Measurements from ENCODE around the gene C9orf72. TPM values are rescaled to one million over a fixed set of nuclear protein-coding genes. Genes with fewer than 3 reads are reported as not detected.

Gene C9orf72
- total RNA-seq, 2 donors from 2014 or later, result 11.5 to 21.3 TPM

DNA sequence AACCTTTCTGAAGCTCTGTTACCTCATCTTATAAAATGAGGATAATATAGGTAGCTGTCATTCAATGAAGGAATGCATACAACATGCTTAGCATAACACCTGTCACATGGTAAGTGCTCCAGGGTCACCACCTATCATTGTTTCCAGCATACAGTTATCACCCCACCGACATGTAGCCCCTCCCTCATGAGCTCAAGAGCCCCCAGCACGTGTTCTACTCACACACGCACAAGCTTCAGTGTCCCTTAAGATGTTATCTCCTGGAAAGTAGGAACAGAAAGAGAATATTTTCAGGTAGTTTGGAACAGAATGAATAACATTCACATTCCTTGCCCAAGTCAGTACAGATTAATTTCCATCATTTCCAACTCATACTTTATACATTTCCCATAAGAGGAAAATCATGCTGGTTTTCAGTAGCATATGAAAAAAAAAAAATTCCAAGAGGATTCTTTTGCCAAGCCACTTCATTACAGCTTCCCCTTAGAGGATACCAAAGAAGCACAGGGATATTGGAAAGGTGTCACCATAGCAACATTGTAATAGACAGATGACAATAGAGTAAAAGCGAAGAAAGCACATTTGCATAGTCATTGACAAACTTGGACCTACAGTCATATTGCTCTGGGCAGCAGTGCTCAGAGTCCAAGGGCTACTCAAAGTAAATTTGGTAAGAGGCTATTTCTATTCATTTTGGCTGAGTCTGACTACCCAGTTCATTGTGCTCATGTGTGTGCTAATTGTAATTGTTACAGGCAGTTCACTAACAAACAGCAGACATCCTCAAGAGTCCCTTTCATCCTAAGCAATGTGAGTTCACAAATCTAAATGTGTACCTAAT, 42.1 kb downstream of the C9orf72 start:
- DNase-seq (no peak), ATAC-seq (replicated peaks in 1 of 2) (no peak)
- H3K4me3 Mint-ChIP-seq, result no peak overlapping the region
- peaks cover 0 to 2% of the 10 kb centered on the region in 2 donors for H3K36me3 Mint-ChIP-seq (ENCODE audit: insufficient read depth in 2 of 2)
- peaks cover 22% of the 10 kb centered on the region for H3K27me3 Mint-ChIP-seq (ENCODE audit: low read depth)
- H3K9me3 Mint-ChIP-seq, result no peaks in the 10 kb centered on the region
- H3K27ac Mint-ChIP-seq, result no peak overlapping the region
- peaks cover 8% of the 10 kb centered on the region for H3K4me1 Mint-ChIP-seq (ENCODE audit: low read depth)

DNA sequence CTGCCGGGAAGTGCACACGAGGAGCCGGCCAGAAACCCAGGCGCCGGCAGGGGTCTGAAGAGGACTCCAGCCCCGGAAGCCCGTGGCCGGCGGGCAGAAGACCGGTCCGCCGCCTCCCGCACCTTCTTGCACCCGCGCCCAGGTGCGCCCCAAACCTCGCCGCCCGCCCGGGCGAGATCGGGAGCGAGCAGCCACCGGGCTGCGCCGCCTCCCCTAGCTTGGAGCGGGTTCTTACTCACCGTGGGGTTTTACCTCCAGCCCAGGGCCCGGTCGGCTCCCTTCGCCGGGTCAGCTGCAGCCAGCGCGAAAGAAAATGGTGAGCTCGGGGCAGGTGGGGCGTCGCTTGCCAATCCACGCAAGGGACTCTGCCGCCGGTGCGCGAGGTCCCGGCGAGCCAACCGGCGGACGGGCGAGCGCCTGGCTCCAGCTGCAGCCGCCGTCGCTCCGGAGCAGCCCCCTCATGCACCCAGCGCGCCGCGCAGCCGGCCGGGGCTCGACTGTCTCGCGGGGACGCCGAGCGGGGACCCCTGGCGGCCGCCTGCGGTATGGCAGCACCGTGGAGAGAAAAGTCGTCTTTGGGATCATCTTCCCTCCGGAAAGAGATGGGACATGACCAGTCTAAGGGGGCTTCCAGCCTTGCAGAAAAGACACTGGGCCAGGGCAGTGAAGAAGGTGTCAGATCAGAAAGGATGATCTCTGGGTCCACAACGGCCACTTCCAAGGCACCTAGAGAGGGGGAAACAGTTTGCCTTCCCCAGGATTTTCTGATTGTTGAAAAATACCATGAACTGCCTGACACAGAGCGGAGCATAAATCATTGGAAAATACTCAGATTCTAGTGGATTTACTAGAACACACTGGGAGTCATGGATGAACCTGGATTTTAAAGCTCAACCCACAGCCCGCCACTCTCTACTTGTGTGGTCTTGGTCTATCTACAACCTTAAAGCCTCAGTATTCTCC, 43.7 kb downstream of the C9orf72 start, which contains the start of gene MOB3B:
Gene MOB3B, minus strand, starts transcription at position 499 of the 963 bp plus-strand sequence. CDS start 74,264 bp downstream, outside the sequence.
- Mint-ChIP-seq H3K4me1 (ENCODE audit: low read depth) (peaks cover 13% of the 10 kb centered on the region), H3K9me3 (no peaks in the 10 kb centered on the region), H3K36me3 (ENCODE audit: insufficient read depth in 2 of 2) (no peaks in the 10 kb centered on the region), H3K4me3 (peak within 1 kb of the TSS; percentile 87 to 91), H3K27me3 (ENCODE audit: low read depth) (peaks cover 22% of the 10 kb centered on the region), H3K27ac (no peak within 1 kb of the TSS)
- ATAC-seq (replicated peaks in 1 of 2) (peak; percentile 86 to 88), DNase-seq (peak; percentile 81 to 88)

DNA sequence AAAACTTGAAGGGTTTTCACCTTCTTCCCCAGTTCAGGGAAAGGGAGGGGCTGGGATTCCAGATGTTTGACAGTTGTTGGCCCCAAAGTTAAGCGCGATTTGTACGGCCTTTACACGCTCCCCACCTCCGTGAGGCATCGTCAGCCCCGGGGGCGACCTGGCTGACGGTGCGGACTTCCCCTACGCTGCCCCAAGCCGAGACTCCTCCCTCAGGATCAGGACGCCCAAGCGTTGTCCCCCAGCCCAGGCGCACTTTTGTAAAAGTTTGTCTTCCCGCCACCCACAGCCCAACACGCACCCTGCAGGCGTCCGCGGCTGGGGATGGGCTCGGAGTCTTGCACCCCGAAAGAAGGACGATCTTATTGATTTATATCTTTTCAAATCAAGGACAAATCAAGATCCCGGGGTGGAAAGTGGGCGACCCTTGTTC, 44.4 kb downstream of the C9orf72 start:
- H3K27ac Mint-ChIP-seq, result no peak overlapping the region
- ATAC-seq (replicated peaks in 1 of 2) (peak; percentile 72 to 79), DNase-seq (peak; percentile 57 to 61)
- peaks cover 17% of the 10 kb centered on the region for H3K4me1 Mint-ChIP-seq (ENCODE audit: low read depth)
- H3K36me3 Mint-ChIP-seq (ENCODE audit: insufficient read depth in 2 of 2), result no peaks in the 10 kb centered on the region
- H3K27me3 Mint-ChIP-seq (ENCODE audit: low read depth), result peaks cover 22% of the 10 kb centered on the region
- no peaks in the 10 kb centered on the region for H3K9me3 Mint-ChIP-seq
- H3K4me3 Mint-ChIP-seq, result peak overlapping the region; percentile 87 to 91

DNA sequence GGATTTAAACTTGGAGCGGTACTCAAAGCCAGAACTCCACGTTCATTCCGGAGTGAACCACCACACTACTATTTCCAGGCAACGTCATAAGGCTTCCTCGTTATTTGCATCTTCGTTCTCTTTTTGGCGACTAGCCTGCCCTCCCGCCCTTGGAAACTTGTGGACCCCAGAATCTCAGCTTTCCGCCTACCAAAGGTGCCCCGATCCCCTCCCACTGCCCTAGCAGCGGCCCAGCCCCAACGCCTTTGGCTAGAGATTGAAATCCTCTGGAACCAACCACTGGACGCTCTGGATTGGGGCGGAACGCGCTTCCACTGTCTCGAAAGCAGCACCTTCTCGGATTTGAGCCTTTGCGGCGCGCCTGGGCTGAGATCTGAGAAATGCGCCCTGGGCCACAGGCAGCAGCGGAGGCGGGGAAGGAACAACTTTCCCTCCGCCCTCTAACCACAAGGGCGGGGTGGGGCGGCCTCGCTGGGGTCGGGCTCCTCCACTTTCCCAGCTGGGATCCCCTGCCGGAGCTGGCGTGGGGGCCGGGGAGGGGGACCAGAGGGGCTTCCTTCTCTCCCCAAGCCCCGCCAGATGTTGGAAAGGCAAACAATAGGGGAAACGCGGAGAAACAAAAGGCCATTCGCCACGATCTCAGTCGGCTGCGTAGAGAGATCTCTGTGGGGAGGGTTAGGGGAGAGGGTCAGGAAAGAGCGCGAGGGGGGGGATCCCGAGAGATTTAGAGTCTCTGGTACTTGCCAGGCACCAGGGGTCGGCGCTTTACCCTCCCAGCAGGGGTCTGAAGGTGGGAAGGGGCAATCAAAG, 45.0 kb downstream of the C9orf72 start:
- ATAC-seq (replicated peaks in 1 of 2), result peak; percentile 40 to 51
- DNase-seq, result peak; percentile 53 to 62
- H3K36me3 Mint-ChIP-seq (ENCODE audit: insufficient read depth in 2 of 2), result no peaks in the 10 kb centered on the region
- peaks cover 22% of the 10 kb centered on the region for H3K27me3 Mint-ChIP-seq (ENCODE audit: low read depth)
- no peak overlapping the region for H3K27ac Mint-ChIP-seq
- H3K4me1 Mint-ChIP-seq (ENCODE audit: low read depth), result peaks cover 17% of the 10 kb centered on the region
- H3K9me3 Mint-ChIP-seq, result no peaks in the 10 kb centered on the region
- H3K4me3 Mint-ChIP-seq, result peak overlapping the region; percentile 87 to 91

DNA sequence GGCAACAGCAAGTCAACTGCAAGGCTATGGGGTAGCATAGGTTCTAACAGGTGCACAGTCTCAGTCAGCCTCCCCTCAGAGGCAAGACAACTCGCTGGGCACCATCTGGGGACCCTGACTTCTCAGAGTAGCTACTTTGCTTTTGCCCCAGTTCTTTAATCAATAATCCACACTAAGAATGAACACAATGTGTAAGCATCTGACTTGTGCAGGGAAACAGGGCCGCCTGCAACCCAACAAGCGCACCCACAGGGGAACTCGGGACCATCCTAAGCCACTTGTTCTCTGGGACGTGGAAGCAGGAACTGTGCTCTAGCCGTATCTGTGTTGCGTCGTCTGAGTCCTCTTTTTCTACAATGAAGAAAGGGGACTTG, 45.6 kb downstream of the C9orf72 start:
- no peak overlapping the region for H3K27ac Mint-ChIP-seq
- H3K4me1 Mint-ChIP-seq (ENCODE audit: low read depth), result peaks cover 17% of the 10 kb centered on the region
- no peak for DNase-seq
- peak overlapping the region; percentile 87 to 91 for H3K4me3 Mint-ChIP-seq
- no peaks in the 10 kb centered on the region for H3K9me3 Mint-ChIP-seq
- H3K36me3 Mint-ChIP-seq (ENCODE audit: insufficient read depth in 2 of 2), result no peaks in the 10 kb centered on the region
- ATAC-seq (replicated peaks in 1 of 2), result no peak
- peaks cover 22% of the 10 kb centered on the region for H3K27me3 Mint-ChIP-seq (ENCODE audit: low read depth)

DNA sequence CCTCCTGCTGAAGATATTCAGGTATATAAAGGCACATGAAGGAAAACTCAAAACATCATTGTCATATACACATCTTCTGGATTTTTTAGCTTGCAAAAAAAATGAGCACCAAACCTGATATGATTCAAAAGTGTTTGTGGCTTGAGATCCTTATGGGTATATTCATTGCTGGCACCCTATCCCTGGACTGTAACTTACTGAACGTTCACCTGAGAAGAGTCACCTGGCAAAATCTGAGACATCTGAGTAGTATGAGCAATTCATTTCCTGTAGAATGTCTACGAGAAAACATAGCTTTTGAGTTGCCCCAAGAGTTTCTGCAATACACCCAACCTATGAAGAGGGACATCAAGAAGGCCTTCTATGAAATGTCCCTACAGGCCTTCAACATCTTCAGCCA, 49.0 kb downstream of the C9orf72 start, which contains the start of gene IFNK:
Gene IFNK, plus strand, starts transcription at position 55 of the 400 bp plus-strand sequence. Its CDS starts 47 bp downstream, at position 102.
- no peak for DNase-seq
- Mint-ChIP-seq H3K27me3 (ENCODE audit: low read depth) (peaks cover 17% of the 10 kb centered on the region), H3K4me3 (no peak within 1 kb of the TSS), H3K9me3 (no peaks in the 10 kb centered on the region), H3K4me1 (ENCODE audit: low read depth) (peaks cover 13% of the 10 kb centered on the region), H3K36me3 (ENCODE audit: insufficient read depth in 2 of 2) (no peaks in the 10 kb centered on the region), H3K27ac (peak within 1 kb of the TSS; percentile 59)
- peak; percentile 31 to 46 for ATAC-seq (replicated peaks in 1 of 2)

DNA sequence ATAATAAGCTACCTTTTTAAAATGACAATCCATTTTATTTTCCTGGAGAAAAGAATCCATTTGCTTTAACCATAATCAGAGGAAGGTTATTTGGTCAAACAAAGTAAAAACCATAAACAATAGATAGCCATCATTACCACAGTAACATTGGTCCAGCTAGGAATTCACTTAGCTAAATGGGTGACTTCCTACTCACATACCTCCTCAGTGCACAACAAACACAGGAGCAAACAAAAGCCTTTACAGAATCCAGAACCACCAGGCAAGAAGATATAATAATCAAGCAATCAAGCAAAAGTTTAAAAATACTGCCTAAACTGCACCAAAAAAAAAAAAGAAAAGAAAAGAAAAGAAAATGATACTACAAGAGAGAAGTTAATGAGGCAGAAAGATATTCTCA, 50.1 kb downstream of the C9orf72 start:
- H3K27me3 Mint-ChIP-seq (ENCODE audit: low read depth), result peaks cover 15% of the 10 kb centered on the region
- H3K9me3 Mint-ChIP-seq, result no peaks in the 10 kb centered on the region
- H3K4me3 Mint-ChIP-seq, result no peak overlapping the region
- ATAC-seq (replicated peaks in 1 of 2) (no peak), DNase-seq (no peak)
- H3K27ac Mint-ChIP-seq, result peak overlapping the region; percentile 59
- peaks cover 11% of the 10 kb centered on the region for H3K4me1 Mint-ChIP-seq (ENCODE audit: low read depth)
- H3K36me3 Mint-ChIP-seq (ENCODE audit: insufficient read depth in 2 of 2), result no peaks in the 10 kb centered on the region

DNA sequence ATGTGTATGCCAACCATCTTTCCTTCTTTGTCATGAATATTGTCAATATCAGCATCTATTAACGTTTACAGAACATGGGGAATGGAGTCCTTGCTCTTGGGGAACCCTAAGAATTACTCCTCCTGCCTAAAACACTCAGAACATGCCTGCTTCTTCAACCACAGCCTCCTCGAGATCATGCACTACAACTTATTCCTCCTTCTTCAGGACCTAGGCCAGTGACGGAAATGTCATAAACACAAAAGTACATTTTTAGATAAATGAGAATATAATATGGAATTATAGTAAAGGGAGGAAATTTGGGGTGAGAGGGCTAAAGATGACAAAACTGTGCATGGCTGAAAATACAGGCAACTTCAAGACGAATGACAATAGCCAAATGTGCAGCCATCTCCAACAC, 52.3 kb downstream of the C9orf72 start:
- Mint-ChIP-seq H3K27me3 (ENCODE audit: low read depth) (no peaks in the 10 kb centered on the region), H3K36me3 (ENCODE audit: insufficient read depth in 2 of 2) (no peaks in the 10 kb centered on the region), H3K9me3 (no peaks in the 10 kb centered on the region), H3K4me1 (ENCODE audit: low read depth) (peaks cover 9% of the 10 kb centered on the region), H3K27ac (no peak overlapping the region), H3K4me3 (no peak overlapping the region)
- ATAC-seq (replicated peaks in 1 of 2) (no peak), DNase-seq (no peak)

DNA sequence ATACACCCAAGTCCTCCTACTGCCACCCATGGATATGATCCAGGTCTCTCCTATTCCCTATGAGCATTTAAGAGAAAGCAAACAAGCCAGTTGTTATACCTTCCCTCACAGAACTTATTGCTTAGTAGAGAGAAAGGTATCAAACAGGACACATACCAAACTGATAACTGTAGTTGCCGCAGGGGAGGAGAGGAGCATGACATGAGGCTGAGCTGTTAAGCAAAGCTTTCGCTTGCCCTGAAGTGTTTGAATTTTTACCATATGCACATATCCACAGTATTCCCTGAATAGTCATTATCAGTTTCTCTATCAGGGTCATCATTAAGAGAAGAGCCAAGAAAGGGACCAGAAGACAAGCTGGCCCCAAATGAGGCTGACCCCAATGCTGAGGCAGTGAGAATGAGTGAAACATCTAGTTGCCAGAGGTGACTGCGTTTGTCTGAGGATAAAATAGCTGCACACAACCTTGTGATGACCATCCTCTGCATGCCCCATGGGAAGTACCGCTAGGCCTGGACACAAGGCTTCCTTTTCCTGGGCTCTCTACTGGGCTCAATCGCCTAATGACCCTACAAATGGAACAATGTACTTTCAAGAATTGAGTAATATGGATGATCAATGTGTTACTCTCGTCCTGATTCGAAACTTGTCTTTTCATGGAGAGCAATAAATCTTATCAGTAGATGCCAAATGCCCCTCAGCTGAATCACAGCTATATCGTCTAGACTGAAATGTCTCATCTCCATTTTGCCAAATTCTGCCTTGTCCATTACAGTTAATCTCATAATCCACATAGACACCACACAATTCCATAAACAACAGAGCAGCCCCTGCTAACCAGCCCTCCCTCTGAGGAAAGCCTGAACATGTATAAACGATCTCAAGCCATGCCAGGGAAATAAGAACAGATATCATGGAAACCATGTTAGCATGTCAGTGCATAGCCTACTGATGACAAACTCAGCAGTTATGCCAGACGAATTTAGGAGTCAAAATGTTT, 53.5 kb downstream of the C9orf72 start:
- H3K9me3 Mint-ChIP-seq, result no peaks in the 10 kb centered on the region
- no peak for DNase-seq
- H3K4me1 Mint-ChIP-seq (ENCODE audit: low read depth), result peaks cover 5% of the 10 kb centered on the region
- no peak overlapping the region for H3K4me3 Mint-ChIP-seq
- H3K36me3 Mint-ChIP-seq (ENCODE audit: insufficient read depth in 2 of 2), result no peaks in the 10 kb centered on the region
- H3K27ac Mint-ChIP-seq, result no peak overlapping the region
- ATAC-seq (replicated peaks in 1 of 2), result no peak
- H3K27me3 Mint-ChIP-seq (ENCODE audit: low read depth), result no peaks in the 10 kb centered on the region

DNA sequence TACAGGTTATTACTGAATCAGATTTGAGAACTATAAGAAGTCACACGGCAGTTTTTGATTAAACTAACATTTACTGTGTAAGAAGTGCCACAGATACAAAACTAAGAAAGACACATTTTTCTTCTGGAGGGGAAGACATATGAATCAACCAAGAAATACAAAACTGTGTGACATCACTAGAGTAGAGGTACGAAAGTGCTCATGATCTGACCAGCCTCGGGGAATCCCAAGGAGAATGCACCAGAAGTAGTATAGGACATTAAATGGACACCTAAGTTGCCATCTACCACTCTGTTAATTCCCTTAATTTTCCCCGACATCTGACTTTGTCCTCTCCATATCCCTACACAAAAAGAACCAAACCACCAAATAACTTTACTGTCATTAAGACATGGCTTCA, 54.5 kb downstream of the C9orf72 start:
- no peak for ATAC-seq (replicated peaks in 1 of 2)
- Mint-ChIP-seq H3K27me3 (ENCODE audit: low read depth) (no peaks in the 10 kb centered on the region), H3K36me3 (ENCODE audit: insufficient read depth in 2 of 2) (no peaks in the 10 kb centered on the region), H3K27ac (no peak overlapping the region), H3K4me3 (no peak overlapping the region), H3K4me1 (ENCODE audit: low read depth) (no peaks in the 10 kb centered on the region), H3K9me3 (no peaks in the 10 kb centered on the region)
- DNase-seq, result no peak

DNA sequence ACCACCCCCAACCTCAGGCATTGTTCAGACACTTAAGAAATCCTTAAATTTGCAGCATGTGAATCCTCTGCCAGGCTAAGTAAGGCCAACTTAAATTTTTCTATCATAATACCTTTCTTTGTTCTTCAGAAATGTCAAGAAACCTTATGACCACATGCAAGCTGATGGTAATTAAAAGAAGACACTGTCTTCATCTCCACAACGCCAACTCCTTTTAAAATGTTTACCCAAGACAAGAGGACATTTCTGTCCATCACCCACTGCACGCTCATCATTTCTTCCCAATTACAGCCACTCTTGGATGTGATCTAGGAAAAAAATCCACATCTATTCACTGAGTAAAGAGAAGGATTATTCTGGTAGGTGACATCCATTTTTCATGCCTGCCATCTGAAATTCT, 55.3 kb downstream of the C9orf72 start:
- DNase-seq, result no peak
- no peaks in the 10 kb centered on the region for H3K36me3 Mint-ChIP-seq (ENCODE audit: insufficient read depth in 2 of 2)
- ATAC-seq (replicated peaks in 1 of 2), result no peak
- H3K27ac Mint-ChIP-seq, result no peak overlapping the region
- no peaks in the 10 kb centered on the region for H3K4me1 Mint-ChIP-seq (ENCODE audit: low read depth)
- no peaks in the 10 kb centered on the region for H3K9me3 Mint-ChIP-seq
- H3K4me3 Mint-ChIP-seq, result no peak overlapping the region
- H3K27me3 Mint-ChIP-seq (ENCODE audit: low read depth), result no peaks in the 10 kb centered on the region

All from activated T-cell treated with anti-CD3 and anti-CD28 coated beads, Interleukin-2, amount 50 U/mL, for 72 hours (primary cell).